Endothelial cell of umbilical vein (primary cell): ENCODE measurements around the gene ZNF423. TPM values are rescaled to one million over a fixed set of nuclear protein-coding genes. Genes with fewer than 3 reads are reported as not detected.

Experiments used
- BruUV-seq: library from RNA; stranded (reverse); fragments of 400-500 nt; replicated peaks from 2 replicates; lab custom pipeline; 2021; lab: Mats Ljungman, UMichigan
- CTCF ChIA-PET: fragments of 300-600, 350-600 bp; sonication (Branson Sonifier 250); formaldehyde crosslinking; loops from one replicate; lab custom pipeline; 2021; ENCODE audit warnings: antibody characterized with exemption, inconsistent platforms; lab: Charles Lee
- POLR2A ChIA-PET: fragments of 300-600, 350-600 bp; sonication (Branson Sonifier 250); formaldehyde crosslinking; loops from one replicate; lab custom pipeline; 2021; ENCODE audit warnings: antibody characterized with exemption, inconsistent platforms; lab: Charles Lee
- DNase-seq: peaks from one replicate; pipeline ENCODE4 v3.0.0-alpha.2; 2011; ENCODE audit warnings: low read depth, low spot score
- FAIRE-seq: peaks from 2 replicates; lab custom pipeline; 2011; peaks lifted over from hg19 to GRCh38; lab: Jason Lieb, UNC
- H2AFZ ChIP-seq: 2 replicates; pipeline ENCODE4 v1.6.0; 2012; ENCODE audit warnings: low read depth, low read length, control low read depth, inconsistent platforms
- H3K27ac ChIP-seq: 2 replicates; pipeline ENCODE4 v1.5.1; 2011; ENCODE audit warnings: low read depth, mild to moderate bottlenecking, control low read depth, low read length, moderate library complexity; ENCODE audit not compliant: insufficient read depth
- H3K27me3 ChIP-seq, 2 experiments: 2 replicates each; pipeline versions ENCODE4 v1.6.0 to v1.6.1; 2011; ENCODE audit warnings: low read length in 2 of 2, mixed read lengths in 1 of 2; ENCODE audit not compliant: control insufficient read depth in 2 of 2, insufficient read depth in 2 of 2
- H3K36me3 ChIP-seq, 2 experiments: 2 replicates in 1 of 2; 3 replicates in 1 of 2; pipeline ENCODE4 v1.5.1; 2011; ENCODE audit warnings: low read length in 2 of 2, mild to moderate bottlenecking in 1 of 2, moderate library complexity in 1 of 2; ENCODE audit not compliant: control insufficient read depth in 2 of 2, insufficient read depth in 2 of 2; ENCODE audit errors: extremely low read depth in 1 of 2
- H3K4me1 ChIP-seq: 3 replicates; pipeline ENCODE4 v1.5.1; 2011; ENCODE audit warnings: mild to moderate bottlenecking, low read length; ENCODE audit not compliant: control insufficient read depth, insufficient read depth; ENCODE audit errors: extremely low read depth
- H3K4me2 ChIP-seq: 2 replicates; pipeline ENCODE4 v1.6.1; 2011; ENCODE audit warnings: low read length, control low read depth, mixed read lengths; ENCODE audit not compliant: insufficient read depth
- H3K4me3 ChIP-seq, 3 experiments: fragments of 200-600 bp in 1 of 3; sonication (generic), shearing (Covaris generic) in 1 of 3; replicated peaks in 1 of 3; 2 replicates each; pipeline ENCODE4 v1.5.1; 2011 to 2016; ENCODE audit warnings: control low read depth in 3 of 3, low read length in 3 of 3, mild to moderate bottlenecking in 2 of 3, inconsistent platforms in 1 of 3, low read depth in 1 of 3, moderate library complexity in 1 of 3; ENCODE audit not compliant: insufficient read depth in 1 of 3
- H3K79me2 ChIP-seq: 2 replicates; pipeline ENCODE4 v1.6.0; 2012; ENCODE audit warnings: low read length, inconsistent platforms; ENCODE audit not compliant: control insufficient read depth, insufficient read depth
- H3K9ac ChIP-seq: replicated peaks from 2 replicates; pipeline ENCODE3; 2011; ENCODE audit warnings: low read length, control low read depth; ENCODE audit not compliant: insufficient read depth; ENCODE audit errors: extremely low read depth
- H3K9me1 ChIP-seq: replicated peaks from 3 replicates; pipeline ENCODE4 v1.6.0; 2011; ENCODE audit warnings: mild to moderate bottlenecking, low read length; ENCODE audit not compliant: control insufficient read depth, insufficient read depth; ENCODE audit errors: extremely low read depth
- H3K9me3 ChIP-seq: replicated peaks from 2 replicates; pipeline ENCODE4 v1.5.1; 2012; ENCODE audit warnings: low read length, inconsistent platforms; ENCODE audit not compliant: control insufficient read depth, insufficient read depth
- H4K20me1 ChIP-seq: replicated peaks from 2 replicates; pipeline ENCODE3; 2011; ENCODE audit warnings: mild to moderate bottlenecking, low read length; ENCODE audit not compliant: control insufficient read depth, insufficient read depth; ENCODE audit errors: extremely low read depth
- CTCF ChIP-seq, 2 donors: IDR thresholded peaks; 1 replicate in 1 of 2; 2 replicates in 1 of 2; pipeline ENCODE4 v1.5.1; 2011; ENCODE audit warnings: low read length in 2 of 2, mild to moderate bottlenecking in 2 of 2, moderate library complexity in 2 of 2, control low read depth in 1 of 2, inconsistent platforms in 1 of 2, low read depth in 1 of 2; ENCODE audit not compliant: insufficient read depth in 1 of 2; ENCODE audit errors: extremely low read depth in 1 of 2
- EZH2 ChIP-seq: IDR thresholded peaks from 2 replicates; pipeline ENCODE4 v1.6.1; 2012; ENCODE audit warnings: borderline replicate concordance, low read depth, mild to moderate bottlenecking, moderate library complexity, low read length, inconsistent platforms; ENCODE audit not compliant: severe bottlenecking
- FOS ChIP-seq: IDR thresholded peaks from 2 replicates; pipeline ENCODE4 v1.6.1; 2011; ENCODE audit warnings: mild to moderate bottlenecking, low read length, moderate library complexity, borderline replicate concordance; ENCODE audit not compliant: insufficient read depth
- GATA2 ChIP-seq: IDR thresholded peaks from 2 replicates; pipeline ENCODE4 v1.7.0; 2011; ENCODE audit warnings: low read depth, mild to moderate bottlenecking, moderate library complexity, mixed read lengths, low read length; ENCODE audit not compliant: insufficient read length, insufficient read depth
- JUN ChIP-seq: IDR thresholded peaks from 2 replicates; pipeline ENCODE4 v1.6.1; 2011; ENCODE audit warnings: borderline replicate concordance, low read depth; ENCODE audit not compliant: insufficient read length, insufficient read depth
- MYC ChIP-seq: IDR thresholded peaks from one replicate; pipeline ENCODE4 v1.6.1; 2011; ENCODE audit warnings: mild to moderate bottlenecking, low read depth, low read length
- POLR2A ChIP-seq: IDR thresholded peaks from 2 replicates; pipeline ENCODE4 v1.6.1; 2012; ENCODE audit warnings: low read depth, mild to moderate bottlenecking, control low read depth, low read length
- POLR2AphosphoS5 ChIP-seq: IDR thresholded peaks from 2 replicates; pipeline ENCODE4 v1.6.1; 2012; ENCODE audit warnings: low read depth, mild to moderate bottlenecking, control low read depth, low read length, moderate library complexity; ENCODE audit not compliant: insufficient read depth
- dilution Hi-C: fragments of 300-500 bp; cut with MboI; formaldehyde crosslinking; loops from one replicate; pipeline ENCODE4 v1.15.0; 2019; ENCODE audit warnings: low sequenced_read_pairs; ENCODE audit not compliant: extremely low pct_ligation_motif_present
- intact Hi-C: fragments of 100-400 bp; cut with micrococcal nuclease; formaldehyde crosslinking; loops from one replicate; pipeline ENCODE4 v1.10.0; 2022
- polyA plus RNA-seq, 4 experiments: library from polyadenylated mRNA; depleted of rRNA in 3 of 4; stranded (reverse) in 3 of 4; unstranded in 1 of 4; fragments of >200 nt; gene quantifications; 2 replicates each; pipeline versions ENCODE4 v1.2.1 to v1.2.3, GENCODE V29; 2011 to 2012; ENCODE audit warnings: missing spikeins in 1 of 4
- total RNA-seq: library from RNA; stranded (reverse); gene quantifications from 2 replicates; pipeline ENCODE4 v1.2.3, GENCODE V29; 2021
- TF ChIP-seq, protein P1 (sequence below): IDR thresholded peaks from 2 replicates; pipeline ENCODE4 v1.6.1; 2011; ENCODE audit not compliant: insufficient read depth, insufficient read length

ZNF423 gene
- total and polyA plus RNA-seq, 2 donors (not counting 3 experiments of a cell fraction or from before 2014, with no cell fraction given): 2.2 to 8.1 TPM

DNA sequence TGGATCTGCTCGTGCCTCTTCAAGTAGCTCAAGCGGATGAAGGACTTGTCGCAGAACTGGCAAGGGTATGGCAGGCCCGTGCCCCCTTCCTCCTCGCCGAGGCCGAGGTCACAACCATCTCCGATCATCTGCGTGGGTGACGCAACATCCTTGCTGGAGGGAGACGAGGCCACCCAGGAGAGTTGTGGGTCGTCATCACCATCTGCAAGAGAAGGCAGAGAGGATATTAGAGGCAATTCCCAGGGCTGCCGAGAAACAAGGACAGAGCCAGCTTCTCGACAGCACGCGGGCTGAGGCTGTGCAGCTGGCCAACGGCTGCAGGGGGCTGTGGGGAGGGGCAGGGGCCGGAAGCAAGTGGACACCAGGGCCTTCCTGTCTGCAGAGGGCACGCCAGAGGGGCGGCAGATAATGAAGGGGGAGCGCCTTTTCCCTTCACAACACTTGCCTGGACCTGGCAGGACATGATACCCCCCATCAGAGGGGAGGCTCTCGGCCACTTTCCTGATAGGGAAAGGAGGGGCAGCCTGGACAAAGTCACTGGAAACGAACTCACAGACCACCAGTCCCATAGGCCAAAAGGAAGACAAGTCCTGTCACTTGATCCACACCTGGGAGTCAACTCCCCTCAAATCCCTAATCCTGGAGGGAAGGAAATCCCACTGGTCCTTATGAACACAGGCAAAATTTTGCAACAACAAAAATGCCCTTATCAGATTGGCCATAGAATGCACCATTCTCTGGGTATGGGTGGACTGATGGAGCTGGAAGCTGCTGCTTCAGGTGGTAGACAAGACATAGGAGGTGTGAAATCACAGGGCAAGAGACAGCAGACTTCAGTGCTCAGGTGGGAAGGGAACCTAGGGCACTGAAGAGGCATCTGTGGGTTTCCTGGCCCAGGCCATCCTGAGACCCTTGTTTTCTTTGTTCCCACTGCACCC, 217.0 kb downstream of the ZNF423 start:
- Histone ChIP-seq H3K27me3 (no peaks in the 10 kb centered on the region), H3K9ac (no peak overlapping the region), H4K20me1 (no peaks in the 10 kb centered on the region), H3K9me1 (no peaks in the 10 kb centered on the region), H3K27ac (no peak overlapping the region), H3K4me2 (no peak overlapping the region), H3K9me3 (no peaks in the 10 kb centered on the region), H2AFZ (peak overlapping the region; percentile 50), H3K4me1 (peaks cover 21% of the 10 kb centered on the region), H3K4me3 (no peak overlapping the region), H3K79me2 (no peaks in the 10 kb centered on the region), H3K36me3 (no peaks in the 10 kb centered on the region)
- ChIA-PET POLR2A (no interaction called here), CTCF (interaction anchor here (0.9 to 1.7 kb wide), 3 partner anchors 45 to 238 kb away, joined by 3 to 4 read pairs (median 3); no protein-coding TSS in a partner anchor)
- no peak for FAIRE-seq
- intact Hi-C loops (no loop called here), dilution Hi-C loops (no loop called here)
- no TSS peak for BruUV-seq
- DNase-seq: no peak
- TF ChIP-seq EZH2 (no peak), FOS (no peak), JUN (no peak), GATA2 (no peak), POLR2A (no peak), MYC (no peak), POLR2AphosphoS5 (no peak), CTCF (IDR thresholded peaks at IDR 0.05; ENCODE audit: extremely low read depth in 1 of 2, insufficient read depth in 1 of 2, low read depth in 1 of 2, low read length in 2 of 2) (no peak)
- TF ChIP-seq, protein P1, sequence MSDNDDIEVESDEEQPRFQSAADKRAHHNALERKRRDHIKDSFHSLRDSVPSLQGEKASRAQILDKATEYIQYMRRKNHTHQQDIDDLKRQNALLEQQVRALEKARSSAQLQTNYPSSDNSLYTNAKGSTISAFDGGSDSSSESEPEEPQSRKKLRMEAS: no peak
